ENCODE measurements around the gene CHMP5. TPM values are rescaled to one million over a fixed set of nuclear protein-coding genes. Genes with fewer than 3 reads are reported as not detected.

Gene CHMP5
- total and polyA plus RNA-seq, 10 of the 15 experiments (the other 5 are each of a cell fraction or from before 2014, with no cell fraction given): 40.3 to 179 (median 78.6) TPM

GRCh38 chr9:33242609-33243134 is 22.2 kb upstream of the CHMP5 start:
- CTCF ChIA-PET: interaction anchor here (2.7 kb wide), 1 partner anchor 16 kb away, joined by 10 read pairs; no protein-coding TSS in a partner anchor
- DNase-seq (ENCODE audit: low read depth, low spot score): no peak
- Histone ChIP-seq H3K9ac (ENCODE audit: control insufficient read depth, insufficient read depth, low read length) (no peak overlapping the region), H3K4me2 (ENCODE audit: control insufficient read depth, insufficient read depth) (no peak overlapping the region), H3K79me2 (ENCODE audit: control insufficient read depth, insufficient read depth, low read length) (no peaks in the 10 kb centered on the region), H3K27ac (ENCODE audit: control insufficient read depth, insufficient read depth) (no peak overlapping the region), H3K4me3 (no peak overlapping the region), H3K9me3 (replicated peaks; ENCODE audit: control insufficient read depth, insufficient read depth, low read length) (no peaks in the 10 kb centered on the region), H4K20me1 (ENCODE audit: control insufficient read depth, insufficient read depth) (no peaks in the 10 kb centered on the region), H3K27me3 (replicated peaks in 1 of 2; ENCODE audit: control insufficient read depth in 2 of 2, insufficient read depth in 2 of 2, low read length in 1 of 2) (no peaks in the 10 kb centered on the region), H3K4me1 (ENCODE audit: control insufficient read depth, insufficient read depth, low read length) (no peaks in the 10 kb centered on the region), H3K36me3 (ENCODE audit: control insufficient read depth in 2 of 2, insufficient read depth in 2 of 2, low read length in 1 of 2) (no peaks in the 10 kb centered on the region), H2AFZ (ENCODE audit: control insufficient read depth, low read depth, low read length) (no peak overlapping the region)
- SMC1A ChIA-PET (ENCODE audit: uncharacterized antibody, unreplicated experiment): interaction anchor here (0.6 to 1.4 kb wide), 3 partner anchors 16 to 55 kb away, joined by 3 read pairs; no protein-coding TSS in a partner anchor
- ATAC-seq: no peak
- 86% methylated on average over 6 of the region's 6 CpGs for WGBS (ENCODE audit: insufficient coverage, insufficient replicate concordance, low lambda C conversion rate, missing lambda C conversion rate)
- intact Hi-C loops (cut with micrococcal nuclease; ENCODE audit: unreplicated experiment): no loop called here
- RAD21 ChIA-PET (ENCODE audit: unreplicated experiment): no interaction called here
- no peak for FAIRE-seq
- no peak for TF ChIP-seq NBN (IDR thresholded peaks at IDR 0.05)
- TF ChIP-seq GATAD2B (conservative IDR thresholded peaks at IDR 0.05; ENCODE audit: low read depth): no peak
- no peak for TF ChIP-seq RELB (IDR thresholded peaks at IDR 0.05; ENCODE audit: low read depth)
- no peak for TF ChIP-seq SIX5 (IDR thresholded peaks at IDR 0.05; ENCODE audit: low read depth, low read length, severe bottlenecking)
- no peak for TF ChIP-seq BACH1 (IDR thresholded peaks at IDR 0.05; ENCODE audit: borderline replicate concordance)
- TF ChIP-seq PAX5 (IDR thresholded peaks at IDR 0.05; ENCODE audit: borderline replicate concordance, low read depth, low read length): no peak
- TF ChIP-seq SREBF1 (IDR thresholded peaks at IDR 0.05; ENCODE audit: low read length): no peak
- TF ChIP-seq KAT2A (conservative IDR thresholded peaks at IDR 0.05; ENCODE audit: control insufficient read depth, low read depth, low read length): no peak
- POLR2A ChIA-PET: no interaction called here
- in situ Hi-C loops (cut with MboI): no loop called here
- no TSS peak for BruUV-seq (replicated peaks)
